Measurements from ENCODE around the gene NATD1.
A peak's percentile ranks its signal among the peaks of the same experiment; 100 is the strongest.
"Not testable (repeated sequence)": the region's sequence is repeated elsewhere in the genome, so short reads cannot be mapped to it uniquely, and the experiment has no call there.

The NATD1 gene

DNA sequence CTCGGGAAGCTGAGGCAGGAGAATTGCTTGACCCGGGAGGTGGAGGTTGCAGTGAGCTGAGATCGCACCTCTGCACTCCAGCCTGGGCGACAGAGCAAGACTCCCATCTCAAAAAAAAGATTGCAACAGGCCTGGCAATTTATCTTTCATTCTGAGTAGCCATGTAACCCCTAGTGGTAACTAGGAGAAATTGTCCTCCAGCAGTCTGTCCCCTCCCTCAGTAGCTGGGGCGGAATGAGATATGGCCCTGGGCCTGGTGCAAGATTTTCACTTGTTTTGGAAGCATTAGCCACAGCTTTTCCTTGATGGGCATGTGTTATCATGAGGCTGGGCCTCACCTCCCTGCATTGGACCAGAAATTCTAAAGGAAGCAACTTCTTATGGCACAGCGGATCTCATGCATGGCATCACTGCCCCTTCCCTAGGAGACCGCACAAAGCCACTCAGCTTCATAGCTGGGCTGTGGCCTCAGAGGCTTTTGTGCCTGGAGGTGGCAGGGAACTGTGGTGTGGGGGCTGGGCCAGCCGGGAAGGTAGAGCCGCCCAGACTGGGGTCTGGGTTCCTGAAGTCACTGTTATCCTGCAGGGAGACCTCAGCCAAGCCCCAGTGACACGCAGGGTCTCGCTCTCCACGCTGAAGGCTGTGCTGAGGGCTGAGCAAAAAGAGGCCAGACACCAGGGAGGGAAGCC lies 13.4 kb downstream of the NATD1 start:
- Histone ChIP-seq H3K9me3 (ENCODE audit: control insufficient read depth in 5 of 5, low read length in 5 of 5) (no peaks in the 10 kb centered on the region), H3K27ac (ENCODE audit: low read depth, low read length) (no peak overlapping the region), H3K9ac (ENCODE audit: low read length in 5 of 5) (no peak overlapping the region), H3K4me3 (ENCODE audit: low read depth in 1 of 5, low read length in 5 of 5) (no peak overlapping the region), H3K4me1 (ENCODE audit: control insufficient read depth in 5 of 5, insufficient read depth in 5 of 5, low read length in 5 of 5) (peaks cover 1 to 44% (median 37%) of the 10 kb centered on the region in 5 donors), H3K27me3 (ENCODE audit: control insufficient read depth in 5 of 5, insufficient read depth in 4 of 5, low read length in 5 of 5) (no peaks in the 10 kb centered on the region), H3K36me3 (ENCODE audit: control insufficient read depth in 5 of 5, insufficient read depth in 5 of 5, low read length in 5 of 5) (peaks cover 0 to 37% (median 28%) of the 10 kb centered on the region in 5 donors)

DNA sequence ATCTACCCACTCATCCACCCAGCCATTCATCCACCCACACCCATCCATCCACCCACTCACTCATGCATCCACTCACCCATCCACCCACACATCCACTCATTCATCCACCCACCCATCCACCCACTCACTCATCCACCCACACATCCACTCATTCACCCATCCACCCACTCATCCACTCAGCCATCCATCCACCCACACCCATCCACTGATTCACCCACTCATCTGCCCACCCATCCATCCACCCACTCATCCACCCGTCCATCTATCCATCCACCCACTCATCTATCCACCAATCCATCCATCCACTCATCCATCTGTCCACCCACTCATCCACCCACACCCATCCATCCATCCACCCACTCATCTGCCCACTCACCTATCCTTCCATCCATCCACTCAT lies 17.3 kb downstream of the NATD1 start:
- Histone ChIP-seq H3K9me3 (ENCODE audit: control insufficient read depth in 5 of 5, low read length in 5 of 5) (peaks cover 0 to 8% (median 4%) of the 10 kb centered on the region in 5 donors), H3K4me1 (ENCODE audit: control insufficient read depth in 5 of 5, insufficient read depth in 5 of 5, low read length in 5 of 5) (peaks cover 2 to 22% (median 20%) of the 10 kb centered on the region in 5 donors), H3K36me3 (ENCODE audit: control insufficient read depth in 5 of 5, insufficient read depth in 5 of 5, low read length in 5 of 5) (peaks cover 0 to 5% (median under 1%) of the 10 kb centered on the region in 5 donors), H3K27ac (ENCODE audit: low read depth, low read length) (no peak overlapping the region), H3K9ac (ENCODE audit: low read length in 5 of 5) (no peak overlapping the region), H3K27me3 (ENCODE audit: control insufficient read depth in 5 of 5, insufficient read depth in 4 of 5, low read length in 5 of 5) (no peaks in the 10 kb centered on the region), H3K4me3 (ENCODE audit: low read depth in 1 of 5, low read length in 5 of 5) (no peak overlapping the region)

GRCh38 chr17:21233581-21234347 lies 19.4 kb downstream of the NATD1 start:
- Histone ChIP-seq H3K9ac (ENCODE audit: low read length in 5 of 5) (no peak overlapping the region), H3K4me1 (ENCODE audit: control insufficient read depth in 5 of 5, insufficient read depth in 5 of 5, low read length in 5 of 5) (peaks cover 2 to 15% (median 13%) of the 10 kb centered on the region in 5 donors), H3K36me3 (ENCODE audit: control insufficient read depth in 5 of 5, insufficient read depth in 5 of 5, low read length in 5 of 5) (no peaks in the 10 kb centered on the region), H3K9me3 (ENCODE audit: control insufficient read depth in 5 of 5, low read length in 5 of 5) (peaks cover 0 to 8% (median 4%) of the 10 kb centered on the region in 5 donors), H3K27me3 (ENCODE audit: control insufficient read depth in 5 of 5, insufficient read depth in 4 of 5, low read length in 5 of 5) (no peaks in the 10 kb centered on the region), H3K4me3 (ENCODE audit: low read depth in 1 of 5, low read length in 5 of 5) (no peak overlapping the region), H3K27ac (ENCODE audit: low read depth, low read length) (peak overlapping the region; percentile 57)

- H3K27ac ChIP-seq (ENCODE audit: low read depth, low read length) = no peak overlapping the region
- peaks cover 2 to 23% (median 13%) of the 10 kb centered on the region in 5 donors for H3K4me1 ChIP-seq (ENCODE audit: control insufficient read depth in 5 of 5, insufficient read depth in 5 of 5, low read length in 5 of 5)
- no peak overlapping the region for H3K9ac ChIP-seq (ENCODE audit: low read length in 5 of 5)
- no peaks in the 10 kb centered on the region for H3K27me3 ChIP-seq (ENCODE audit: control insufficient read depth in 5 of 5, insufficient read depth in 4 of 5, low read length in 5 of 5)
- H3K4me3 ChIP-seq (ENCODE audit: low read depth in 1 of 5, low read length in 5 of 5) = no peak overlapping the region
- H3K36me3 ChIP-seq (ENCODE audit: control insufficient read depth in 5 of 5, insufficient read depth in 5 of 5, low read length in 5 of 5) = no peaks in the 10 kb centered on the region
- H3K9me3 ChIP-seq (ENCODE audit: control insufficient read depth in 5 of 5, low read length in 5 of 5) = peaks cover 0 to 8% (median 4%) of the 10 kb centered on the region in 5 donors
Observed at GRCh38 chr17:21232033-21232749, 21.0 kb downstream of the NATD1 start.

- Histone ChIP-seq H3K9ac (ENCODE audit: low read length in 5 of 5) (no peak overlapping the region), H3K9me3 (ENCODE audit: control insufficient read depth in 5 of 5, low read length in 5 of 5) (peaks cover 0 to 8% (median 4%) of the 10 kb centered on the region in 5 donors), H3K36me3 (ENCODE audit: control insufficient read depth in 5 of 5, insufficient read depth in 5 of 5, low read length in 5 of 5) (no peaks in the 10 kb centered on the region), H3K27me3 (ENCODE audit: control insufficient read depth in 5 of 5, insufficient read depth in 4 of 5, low read length in 5 of 5) (no peaks in the 10 kb centered on the region), H3K27ac (ENCODE audit: low read depth, low read length) (no peak overlapping the region), H3K4me1 (ENCODE audit: control insufficient read depth in 5 of 5, insufficient read depth in 5 of 5, low read length in 5 of 5) (peaks cover 2 to 23% (median 13%) of the 10 kb centered on the region in 5 donors), H3K4me3 (ENCODE audit: low read depth in 1 of 5, low read length in 5 of 5) (no peak overlapping the region)
Observed at GRCh38 chr17:21231533-21231932, 21.7 kb downstream of the NATD1 start.

DNA sequence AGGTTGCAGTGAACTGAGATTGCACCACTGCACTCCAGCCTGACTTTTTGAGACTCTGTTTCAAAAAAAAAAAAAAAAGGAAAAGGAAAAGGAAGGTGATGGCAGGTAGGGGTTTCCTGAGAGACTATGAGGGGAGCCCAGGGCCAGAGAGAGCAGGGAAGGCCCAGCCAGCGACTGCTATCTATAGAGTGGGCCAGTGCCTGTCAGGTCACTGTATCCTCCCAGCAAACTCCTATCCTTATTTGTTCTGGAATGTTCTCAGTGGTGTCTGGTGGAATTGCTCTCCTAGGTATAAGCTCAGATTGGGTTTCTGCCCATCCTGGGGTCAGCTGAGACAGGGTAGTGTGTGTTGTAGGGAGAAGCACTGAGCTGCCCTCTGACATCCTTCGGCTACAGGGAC lies 24.4 kb downstream of the NATD1 start:
- H3K4me1 ChIP-seq (ENCODE audit: control insufficient read depth in 5 of 5, insufficient read depth in 5 of 5, low read length in 5 of 5) = peaks cover 1 to 16% (median 11%) of the 10 kb centered on the region in 5 donors
- H3K9me3 ChIP-seq (ENCODE audit: control insufficient read depth in 5 of 5, low read length in 5 of 5) = peaks cover 0 to 8% (median 4%) of the 10 kb centered on the region in 5 donors
- H3K9ac ChIP-seq (ENCODE audit: low read length in 5 of 5) = no peak overlapping the region
- no peak overlapping the region for H3K4me3 ChIP-seq (ENCODE audit: low read depth in 1 of 5, low read length in 5 of 5)
- no peak overlapping the region for H3K27ac ChIP-seq (ENCODE audit: low read depth, low read length)
- H3K27me3 ChIP-seq (ENCODE audit: control insufficient read depth in 5 of 5, insufficient read depth in 4 of 5, low read length in 5 of 5) = no peaks in the 10 kb centered on the region
- H3K36me3 ChIP-seq (ENCODE audit: control insufficient read depth in 5 of 5, insufficient read depth in 5 of 5, low read length in 5 of 5) = no peaks in the 10 kb centered on the region

- Histone ChIP-seq H3K4me1 (ENCODE audit: control insufficient read depth in 5 of 5, insufficient read depth in 5 of 5, low read length in 5 of 5) (peaks cover 0 to 13% (median 6%) of the 10 kb centered on the region in 5 donors), H3K4me3 (ENCODE audit: low read depth in 1 of 5, low read length in 5 of 5) (no peak overlapping the region), H3K27ac (ENCODE audit: low read depth, low read length) (no peak overlapping the region), H3K9me3 (ENCODE audit: control insufficient read depth in 5 of 5, low read length in 5 of 5) (peaks cover 0 to 6% (median 4%) of the 10 kb centered on the region in 5 donors), H3K9ac (ENCODE audit: low read length in 5 of 5) (no peak overlapping the region), H3K27me3 (ENCODE audit: control insufficient read depth in 5 of 5, insufficient read depth in 4 of 5, low read length in 5 of 5) (no peaks in the 10 kb centered on the region), H3K36me3 (ENCODE audit: control insufficient read depth in 5 of 5, insufficient read depth in 5 of 5, low read length in 5 of 5) (no peaks in the 10 kb centered on the region)
Observed at GRCh38 chr17:21228111-21228510, 25.1 kb downstream of the NATD1 start.

DNA sequence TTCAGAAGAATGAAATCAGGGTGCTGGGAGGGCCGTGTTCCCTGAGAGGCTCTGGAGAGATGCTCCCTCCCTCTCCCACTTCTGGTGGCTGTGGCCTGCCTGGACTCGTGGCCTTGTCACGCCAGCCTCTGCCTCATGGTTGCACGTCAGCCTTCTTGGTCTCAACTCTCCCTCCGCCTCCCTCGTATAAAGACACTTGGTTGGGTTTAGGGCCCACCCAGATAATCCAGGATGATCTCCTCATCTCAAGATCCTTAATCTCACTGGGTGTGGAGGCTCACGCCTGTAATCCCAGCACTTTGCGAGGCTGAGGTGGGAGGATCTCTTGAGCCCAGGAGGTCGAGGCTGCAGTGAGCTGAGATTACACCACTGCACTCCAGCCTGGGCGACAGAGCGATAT lies 25.9 kb downstream of the NATD1 start:
- H3K36me3 ChIP-seq (ENCODE audit: control insufficient read depth in 5 of 5, insufficient read depth in 5 of 5, low read length in 5 of 5); H3K9ac ChIP-seq (ENCODE audit: low read length in 5 of 5); H3K27ac ChIP-seq (ENCODE audit: low read depth, low read length); H3K9me3 ChIP-seq (ENCODE audit: control insufficient read depth in 5 of 5, low read length in 5 of 5); H3K27me3 ChIP-seq (ENCODE audit: control insufficient read depth in 5 of 5, insufficient read depth in 4 of 5, low read length in 5 of 5); H3K4me3 ChIP-seq (ENCODE audit: low read depth in 1 of 5, low read length in 5 of 5): not testable (repeated sequence)
- H3K4me1 ChIP-seq (ENCODE audit: control insufficient read depth in 5 of 5, insufficient read depth in 5 of 5, low read length in 5 of 5) = peaks cover 0 to 13% (median 6%) of the 10 kb centered on the region in 5 donors

DNA sequence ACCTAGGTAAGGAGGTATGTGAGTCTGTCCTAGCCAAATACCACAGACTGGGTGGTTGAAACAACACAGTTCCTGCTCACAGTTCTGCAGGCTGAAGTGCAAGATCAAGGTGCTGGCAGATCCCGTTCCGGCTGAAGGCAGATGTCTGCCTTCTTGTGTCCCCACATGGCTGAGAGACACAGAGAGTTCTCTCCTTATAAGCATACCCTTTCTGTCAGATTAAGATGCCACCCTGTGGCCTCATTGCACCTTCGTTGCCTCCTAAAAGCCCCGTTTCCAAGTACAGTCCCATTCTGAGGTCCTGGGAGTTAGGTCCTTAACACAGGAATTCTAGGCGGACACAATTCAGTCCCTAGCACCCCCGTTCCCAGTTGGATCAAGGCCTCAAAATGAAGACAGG lies 30.1 kb downstream of the NATD1 start:
- Histone ChIP-seq H3K4me1 (ENCODE audit: control insufficient read depth in 5 of 5, insufficient read depth in 5 of 5, low read length in 5 of 5) (peaks cover 0 to 17% (median 11%) of the 10 kb centered on the region in 5 donors), H3K4me3 (ENCODE audit: low read depth in 1 of 5, low read length in 5 of 5) (no peak overlapping the region), H3K9me3 (ENCODE audit: control insufficient read depth in 5 of 5, low read length in 5 of 5) (no peaks in the 10 kb centered on the region), H3K9ac (ENCODE audit: low read length in 5 of 5) (no peak overlapping the region), H3K27me3 (ENCODE audit: control insufficient read depth in 5 of 5, insufficient read depth in 4 of 5, low read length in 5 of 5) (no peaks in the 10 kb centered on the region), H3K27ac (ENCODE audit: low read depth, low read length) (no peak overlapping the region), H3K36me3 (ENCODE audit: control insufficient read depth in 5 of 5, insufficient read depth in 5 of 5, low read length in 5 of 5) (peaks cover 0 to 6% (median 0%) of the 10 kb centered on the region in 5 donors)

All from subcutaneous abdominal adipose tissue (tissue), 5 donors.